Neural cell (in vitro differentiated cells): Measurements from ENCODE around the gene ZFX. TPM values are rescaled to one million over a fixed set of nuclear protein-coding genes. Genes with fewer than 3 reads are reported as not detected.

ENCODE experiments used
- H2AFZ ChIP-seq: fragments of 200-600, 300-800 bp; sonication (generic), shearing (Covaris generic); 2 replicates; pipeline ENCODE4 v1.6.0; 2014; ENCODE audit warnings: low read depth, mild to moderate bottlenecking, antibody characterized with exemption, low read length, moderate library complexity
- H3F3A ChIP-seq: fragments of 200-600 bp; shearing (Covaris generic); 2 replicates; pipeline ENCODE4 v1.6.1; 2016; ENCODE audit warnings: mild to moderate bottlenecking, moderate library complexity, mixed read lengths, antibody characterized with exemption, low read length; ENCODE audit not compliant: insufficient read depth, poor library complexity, severe bottlenecking
- H3K27ac ChIP-seq: fragments of 200-600, 300-800 bp; sonication (generic), shearing (Covaris generic); 2 replicates; pipeline ENCODE4 v1.5.1; 2014; ENCODE audit warnings: mild to moderate bottlenecking, low read length, moderate library complexity
- H3K27me3 ChIP-seq: fragments of 300-800, 200-600 bp; sonication (generic), shearing (Covaris generic); 2 replicates; pipeline ENCODE4 v1.6.0; 2014; ENCODE audit warnings: mild to moderate bottlenecking, low read depth, low read length, moderate library complexity; ENCODE audit not compliant: insufficient read depth
- H3K36me3 ChIP-seq: fragments of 300-800, 200-600 bp; sonication (generic), shearing (Covaris generic); 2 replicates; pipeline ENCODE4 v1.5.1; 2014; ENCODE audit warnings: mild to moderate bottlenecking, antibody characterized with exemption, low read length, moderate library complexity; ENCODE audit not compliant: insufficient read depth
- H3K4me2 ChIP-seq: fragments of 300-800, 200-600 bp; sonication (generic), shearing (Covaris generic); 2 replicates; pipeline ENCODE4 v1.6.0; 2014; ENCODE audit warnings: mild to moderate bottlenecking, low read length
- H3K4me3 ChIP-seq: fragments of 300-800, 200-600 bp; sonication (generic), shearing (Covaris generic); 2 replicates; pipeline ENCODE4 v1.5.1; 2014; ENCODE audit warnings: mild to moderate bottlenecking, low read length, moderate library complexity
- H3K79me2 ChIP-seq: fragments of 200-600 bp; shearing (Covaris generic); replicated peaks from 2 replicates; pipeline ENCODE4 v1.6.0; 2014; ENCODE audit warnings: mild to moderate bottlenecking, low read length, moderate library complexity; ENCODE audit not compliant: insufficient read depth
- H3K9ac ChIP-seq: fragments of 300-800, 200-600 bp; sonication (generic), shearing (Covaris generic); 2 replicates; pipeline ENCODE4 v1.6.1; 2016; ENCODE audit warnings: mild to moderate bottlenecking, low read length, mixed read lengths
- H3K9me2 ChIP-seq: fragments of 200-600 bp; shearing (Covaris generic); 2 replicates; pipeline ENCODE4 v1.6.1; 2016; ENCODE audit warnings: mild to moderate bottlenecking, low read length, mixed read lengths; ENCODE audit not compliant: insufficient read depth
- H3K9me3 ChIP-seq: fragments of 200-600, 300-800 bp; sonication (generic), shearing (Covaris generic); 2 replicates; pipeline ENCODE4 v1.6.1; 2016; ENCODE audit warnings: mild to moderate bottlenecking, mixed run types, low read length, moderate library complexity, mixed read lengths
- H4K20me1 ChIP-seq: fragments of 200-600 bp; shearing (Covaris generic); 2 replicates; pipeline ENCODE4 v1.6.1; 2016; ENCODE audit warnings: mild to moderate bottlenecking, mixed run types; ENCODE audit not compliant: insufficient read depth
- EP300 ChIP-seq: fragments of 450-650 bp; conservative IDR thresholded peaks from 2 replicates; pipeline ENCODE4 v1.6.1; 2014; ENCODE audit warnings: antibody characterized with exemption, mild to moderate bottlenecking, moderate library complexity; ENCODE audit not compliant: poor library complexity, severe bottlenecking
- EZH2 ChIP-seq: fragments of 200-600, 300-800 bp; shearing (Covaris generic), sonication (generic); IDR thresholded peaks from 2 replicates; pipeline ENCODE4 v1.6.1; 2014; ENCODE audit warnings: antibody characterized with exemption, low read length, borderline replicate concordance, mild to moderate bottlenecking; ENCODE audit not compliant: insufficient read depth, poor library complexity, severe bottlenecking
- MXI1 ChIP-seq: fragments of 450-650 bp; conservative IDR thresholded peaks from 2 replicates; pipeline ENCODE4 v1.6.1; 2014; ENCODE audit warnings: antibody characterized with exemption, mild to moderate bottlenecking; ENCODE audit not compliant: poor library complexity, severe bottlenecking
- POLR2AphosphoS5 ChIP-seq: IDR thresholded peaks from 2 replicates; pipeline ENCODE4 v1.6.1; 2012
- RAD21 ChIP-seq: fragments of 450-650 bp; conservative IDR thresholded peaks from 2 replicates; pipeline ENCODE4 v1.6.1; 2014; ENCODE audit warnings: antibody characterized with exemption, mild to moderate bottlenecking, moderate library complexity
- SMC3 ChIP-seq: fragments of 450-650 bp; conservative IDR thresholded peaks from 2 replicates; pipeline ENCODE4 v1.6.1; 2014; ENCODE audit warnings: antibody characterized with exemption, mild to moderate bottlenecking, moderate library complexity; ENCODE audit not compliant: poor library complexity
- TAF1 ChIP-seq: IDR thresholded peaks from 2 replicates; pipeline ENCODE4 v1.6.1; 2012; ENCODE audit warnings: low read depth
- polyA plus RNA-seq: library from polyadenylated mRNA; depleted of rRNA; stranded (reverse); fragments of >200 nt; gene quantifications from 2 replicates; pipeline ENCODE4 v1.2.3, GENCODE V29; 2014
- TF ChIP-seq, protein P1 (sequence below): fragments of 450-650 bp; IDR thresholded peaks from 2 replicates; pipeline ENCODE4 v1.5.1; 2014; ENCODE audit warnings: antibody characterized with exemption, mild to moderate bottlenecking, moderate library complexity; ENCODE audit not compliant: poor library complexity, severe bottlenecking
- TF ChIP-seq, protein P2 (sequence below): IDR thresholded peaks from 2 replicates; pipeline ENCODE4 v1.6.1; 2012; ENCODE audit warnings: borderline replicate concordance

Gene ZFX
- polyA plus RNA-seq, 1 donor from 2014 or later: 12.5 TPM

DNA sequence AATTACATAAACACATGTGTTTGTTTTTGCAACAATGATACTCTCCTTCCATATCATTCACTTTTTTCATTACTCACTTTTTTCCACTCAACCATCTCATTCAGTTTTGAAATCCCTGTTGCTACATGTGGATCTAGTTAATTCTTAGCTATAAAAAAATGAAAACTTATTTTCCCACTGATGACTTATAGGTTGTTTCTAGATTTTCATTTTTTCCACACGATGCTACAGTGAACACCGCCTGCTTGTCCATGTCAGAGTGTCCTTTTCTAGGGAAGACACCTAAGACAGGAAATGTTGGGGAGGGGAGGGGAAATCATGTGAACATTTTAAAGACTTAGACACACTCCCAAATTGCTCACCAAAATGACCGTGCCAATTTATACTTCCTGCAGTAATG lies 94.2 kb downstream of the ZFX start:
- no peak overlapping the region for H2AFZ ChIP-seq
- H4K20me1 ChIP-seq: no peaks in the 10 kb centered on the region
- no peak overlapping the region for H3K27ac ChIP-seq
- no peak overlapping the region for H3K4me2 ChIP-seq
- no peaks in the 10 kb centered on the region for H3F3A ChIP-seq
- TF ChIP-seq EP300 (no peak), POLR2AphosphoS5 (no peak), MXI1 (no peak), SMC3 (no peak), RAD21 (no peak), EZH2 (no peak), TAF1 (no peak)
- TF ChIP-seq, protein P1, sequence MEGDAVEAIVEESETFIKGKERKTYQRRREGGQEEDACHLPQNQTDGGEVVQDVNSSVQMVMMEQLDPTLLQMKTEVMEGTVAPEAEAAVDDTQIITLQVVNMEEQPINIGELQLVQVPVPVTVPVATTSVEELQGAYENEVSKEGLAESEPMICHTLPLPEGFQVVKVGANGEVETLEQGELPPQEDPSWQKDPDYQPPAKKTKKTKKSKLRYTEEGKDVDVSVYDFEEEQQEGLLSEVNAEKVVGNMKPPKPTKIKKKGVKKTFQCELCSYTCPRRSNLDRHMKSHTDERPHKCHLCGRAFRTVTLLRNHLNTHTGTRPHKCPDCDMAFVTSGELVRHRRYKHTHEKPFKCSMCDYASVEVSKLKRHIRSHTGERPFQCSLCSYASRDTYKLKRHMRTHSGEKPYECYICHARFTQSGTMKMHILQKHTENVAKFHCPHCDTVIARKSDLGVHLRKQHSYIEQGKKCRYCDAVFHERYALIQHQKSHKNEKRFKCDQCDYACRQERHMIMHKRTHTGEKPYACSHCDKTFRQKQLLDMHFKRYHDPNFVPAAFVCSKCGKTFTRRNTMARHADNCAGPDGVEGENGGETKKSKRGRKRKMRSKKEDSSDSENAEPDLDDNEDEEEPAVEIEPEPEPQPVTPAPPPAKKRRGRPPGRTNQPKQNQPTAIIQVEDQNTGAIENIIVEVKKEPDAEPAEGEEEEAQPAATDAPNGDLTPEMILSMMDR: no peak
- TF ChIP-seq, protein P2, sequence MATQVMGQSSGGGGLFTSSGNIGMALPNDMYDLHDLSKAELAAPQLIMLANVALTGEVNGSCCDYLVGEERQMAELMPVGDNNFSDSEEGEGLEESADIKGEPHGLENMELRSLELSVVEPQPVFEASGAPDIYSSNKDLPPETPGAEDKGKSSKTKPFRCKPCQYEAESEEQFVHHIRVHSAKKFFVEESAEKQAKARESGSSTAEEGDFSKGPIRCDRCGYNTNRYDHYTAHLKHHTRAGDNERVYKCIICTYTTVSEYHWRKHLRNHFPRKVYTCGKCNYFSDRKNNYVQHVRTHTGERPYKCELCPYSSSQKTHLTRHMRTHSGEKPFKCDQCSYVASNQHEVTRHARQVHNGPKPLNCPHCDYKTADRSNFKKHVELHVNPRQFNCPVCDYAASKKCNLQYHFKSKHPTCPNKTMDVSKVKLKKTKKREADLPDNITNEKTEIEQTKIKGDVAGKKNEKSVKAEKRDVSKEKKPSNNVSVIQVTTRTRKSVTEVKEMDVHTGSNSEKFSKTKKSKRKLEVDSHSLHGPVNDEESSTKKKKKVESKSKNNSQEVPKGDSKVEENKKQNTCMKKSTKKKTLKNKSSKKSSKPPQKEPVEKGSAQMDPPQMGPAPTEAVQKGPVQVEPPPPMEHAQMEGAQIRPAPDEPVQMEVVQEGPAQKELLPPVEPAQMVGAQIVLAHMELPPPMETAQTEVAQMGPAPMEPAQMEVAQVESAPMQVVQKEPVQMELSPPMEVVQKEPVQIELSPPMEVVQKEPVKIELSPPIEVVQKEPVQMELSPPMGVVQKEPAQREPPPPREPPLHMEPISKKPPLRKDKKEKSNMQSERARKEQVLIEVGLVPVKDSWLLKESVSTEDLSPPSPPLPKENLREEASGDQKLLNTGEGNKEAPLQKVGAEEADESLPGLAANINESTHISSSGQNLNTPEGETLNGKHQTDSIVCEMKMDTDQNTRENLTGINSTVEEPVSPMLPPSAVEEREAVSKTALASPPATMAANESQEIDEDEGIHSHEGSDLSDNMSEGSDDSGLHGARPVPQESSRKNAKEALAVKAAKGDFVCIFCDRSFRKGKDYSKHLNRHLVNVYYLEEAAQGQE: no peak
- no peak overlapping the region for H3K9ac ChIP-seq
- no peaks in the 10 kb centered on the region for H3K36me3 ChIP-seq
- H3K9me2 ChIP-seq: no peaks in the 10 kb centered on the region
- no peaks in the 10 kb centered on the region for H3K27me3 ChIP-seq
- H3K79me2 ChIP-seq: no peaks in the 10 kb centered on the region
- no peak overlapping the region for H3K4me3 ChIP-seq
- no peaks in the 10 kb centered on the region for H3K9me3 ChIP-seq

GRCh38 chrX:24245202-24245601 lies 95.7 kb downstream of the ZFX start:
- Histone ChIP-seq H3K27me3 (no peaks in the 10 kb centered on the region), H3K4me2 (no peak overlapping the region), H4K20me1 (no peaks in the 10 kb centered on the region), H3K79me2 (no peaks in the 10 kb centered on the region), H3F3A (no peaks in the 10 kb centered on the region), H3K9me3 (no peaks in the 10 kb centered on the region), H2AFZ (no peak overlapping the region), H3K4me3 (no peak overlapping the region), H3K9me2 (no peaks in the 10 kb centered on the region), H3K36me3 (no peaks in the 10 kb centered on the region), H3K9ac (no peak overlapping the region), H3K27ac (no peak overlapping the region)
- TF ChIP-seq SMC3 (no peak), RAD21 (no peak), EP300 (no peak), EZH2 (no peak), MXI1 (no peak), POLR2AphosphoS5 (no peak), TAF1 (no peak)
- TF ChIP-seq, protein P2: no peak
- TF ChIP-seq, protein P1: no peak
